HG03175 (cell line): Measurements from ENCODE around the gene AHI1.
A peak's percentile ranks its signal among the peaks of the same experiment; 100 is the strongest.

Experiments used
- ATAC-seq: cut with Tn5 transposase; IDR thresholded peaks from one replicate; pipeline ENCODE4 v1.9.1; 2021; ENCODE audit warnings: mild to moderate bottlenecking, moderate library complexity; ENCODE audit not compliant: unreplicated experiment

Gene AHI1

GRCh38 chr6:135236732-135237131 lies 260.8 kb downstream of the AHI1 start:
- no peak for ATAC-seq

GRCh38 chr6:135236319-135236718 lies 261.2 kb downstream of the AHI1 start:
- no peak for ATAC-seq

- no peak for ATAC-seq
Observed at GRCh38 chr6:135235716-135236115, 261.8 kb downstream of the AHI1 start.

- no peak for ATAC-seq
Observed at GRCh38 chr6:135234492-135234780, 263.1 kb downstream of the AHI1 start.

GRCh38 chr6:135233686-135234491 lies 263.7 kb downstream of the AHI1 start:
- peak; percentile 65 for ATAC-seq
